NT2/D1 (cell line): ENCODE results near the gene RIC8A.

Source experiments
- DNase-seq: peaks from one replicate; pipeline ENCODE4 v3.0.0-alpha.2; 2011; ENCODE audit warnings: low read depth, low spot score
- H3K27me3 ChIP-seq: 2 replicates; pipeline ENCODE4 v1.6.0; 2011; ENCODE audit warnings: mild to moderate bottlenecking; ENCODE audit not compliant: insufficient read length, insufficient read depth
- H3K36me3 ChIP-seq: 2 replicates; pipeline ENCODE4 v1.6.1; 2011; ENCODE audit warnings: mild to moderate bottlenecking, low read length, mixed read lengths; ENCODE audit not compliant: insufficient read depth, insufficient read length
- H3K4me1 ChIP-seq: 2 replicates; pipeline ENCODE4 v1.5.1; 2011; ENCODE audit not compliant: insufficient read depth, insufficient read length
- H3K4me3 ChIP-seq: 2 replicates; pipeline ENCODE4 v1.5.1; 2011; ENCODE audit warnings: low read depth; ENCODE audit not compliant: insufficient read length
- H3K9ac ChIP-seq: 2 replicates; pipeline ENCODE4 v1.6.0; 2011; ENCODE audit warnings: low read depth; ENCODE audit not compliant: insufficient read length
- H3K9me3 ChIP-seq: 2 replicates; pipeline ENCODE4 v1.5.1; 2011; ENCODE audit warnings: mild to moderate bottlenecking, low read length; ENCODE audit not compliant: insufficient read depth
- SUZ12 ChIP-seq: IDR thresholded peaks from 2 replicates; pipeline ENCODE4 v1.6.1; 2011; ENCODE audit not compliant: insufficient read length, insufficient read depth; ENCODE audit errors: extremely low read depth
- YY1 ChIP-seq: IDR thresholded peaks from 2 replicates; pipeline ENCODE4 v1.6.1; 2011; ENCODE audit not compliant: insufficient read length, insufficient read depth
- ZNF274 ChIP-seq: IDR thresholded peaks from 2 replicates; pipeline ENCODE4 v1.6.1; 2011; ENCODE audit warnings: mild to moderate bottlenecking, low read depth, low read length

RIC8A gene

DNA sequence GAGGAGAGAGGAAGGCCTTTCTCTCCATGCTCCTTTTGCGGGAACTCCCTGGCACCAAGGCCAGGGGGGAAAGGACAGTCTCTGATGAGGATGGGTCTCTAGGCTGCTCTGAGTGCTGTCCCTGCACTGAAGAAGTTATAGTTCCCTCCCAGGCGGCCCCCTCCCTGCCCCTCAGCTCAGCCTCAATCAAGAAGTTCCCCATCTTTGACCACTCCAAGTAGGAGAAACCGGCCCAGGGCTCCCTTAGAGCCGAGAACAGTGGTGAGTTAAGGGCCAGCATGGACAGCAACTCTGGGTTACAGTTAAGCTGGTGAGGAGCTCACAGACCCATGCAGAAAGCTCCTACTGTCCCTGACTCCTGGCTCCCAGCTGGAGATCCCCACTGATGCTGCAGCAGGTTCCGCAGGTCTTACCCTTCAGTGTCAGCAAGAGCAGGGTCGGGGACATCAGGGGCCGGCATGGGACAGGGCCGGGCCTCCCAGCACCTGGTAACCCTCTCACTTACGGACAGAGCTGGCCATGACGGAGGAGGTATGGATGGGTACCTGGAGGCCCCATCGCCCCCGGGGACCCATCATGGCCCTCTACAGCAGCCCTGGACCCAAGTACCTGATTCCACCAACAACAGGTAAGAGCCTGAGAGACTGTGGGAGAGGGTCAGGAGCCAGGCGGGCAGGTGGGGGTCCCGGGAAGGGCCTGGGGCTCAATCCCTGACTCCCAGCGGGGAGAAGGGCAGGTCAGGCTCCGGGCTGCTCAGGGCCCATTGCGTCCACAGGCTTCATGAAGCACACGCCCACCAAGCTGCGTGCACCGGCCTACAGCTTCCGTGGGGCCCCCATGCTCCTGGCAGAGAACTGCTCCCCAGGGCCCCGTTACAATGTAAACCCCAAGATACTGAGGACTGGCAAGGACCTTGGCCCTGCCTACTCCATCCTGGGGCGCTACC, 10.4 kb upstream of the RIC8A start:
- H3K4me1 ChIP-seq = no peaks in the 10 kb centered on the region

DNA sequence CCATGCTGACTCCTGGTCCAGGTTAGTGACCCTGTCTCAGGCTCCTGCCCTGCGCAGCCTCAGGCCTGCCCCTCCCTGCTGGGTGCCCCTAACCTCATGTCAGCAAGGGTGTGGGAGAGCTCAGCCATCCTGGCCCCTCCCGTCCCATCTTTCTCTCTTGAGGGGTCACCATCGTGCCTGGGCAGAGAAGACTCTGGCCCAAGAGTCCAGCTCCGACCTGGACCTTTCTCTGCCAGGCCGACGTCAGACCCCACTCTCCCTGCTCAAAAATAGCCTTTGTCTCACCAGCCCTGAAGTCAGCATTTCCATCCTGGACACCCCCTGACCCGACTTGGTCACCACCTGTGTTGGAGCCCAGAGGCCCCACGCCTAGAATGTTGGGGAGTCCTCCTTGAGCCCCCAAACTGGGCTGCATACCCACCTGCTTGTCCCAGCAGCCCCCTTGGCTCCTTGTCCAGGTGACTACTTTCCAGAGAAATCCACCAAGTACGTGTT, 9.7 kb upstream of the RIC8A start:
- Histone ChIP-seq H3K9me3 (no peaks in the 10 kb centered on the region), H3K4me1 (no peaks in the 10 kb centered on the region), H3K36me3 (peaks cover 24% of the 10 kb centered on the region), H3K4me3 (no peak overlapping the region), H3K27me3 (no peaks in the 10 kb centered on the region), H3K9ac (no peak overlapping the region)
- no peak for TF ChIP-seq SUZ12
- no peak for TF ChIP-seq YY1
- no peak for TF ChIP-seq ZNF274
- DNase-seq = no peak

More for the DNA sequence above, 10.4 kb upstream of the RIC8A start:
- Histone ChIP-seq H3K4me3 (no peak overlapping the region), H3K9me3 (no peaks in the 10 kb centered on the region), H3K27me3 (no peaks in the 10 kb centered on the region), H3K9ac (no peak overlapping the region), H3K36me3 (peaks cover 18% of the 10 kb centered on the region)
- DNase-seq = no peak
- no peak for TF ChIP-seq YY1
- no peak for TF ChIP-seq SUZ12
- no peak for TF ChIP-seq ZNF274

DNA sequence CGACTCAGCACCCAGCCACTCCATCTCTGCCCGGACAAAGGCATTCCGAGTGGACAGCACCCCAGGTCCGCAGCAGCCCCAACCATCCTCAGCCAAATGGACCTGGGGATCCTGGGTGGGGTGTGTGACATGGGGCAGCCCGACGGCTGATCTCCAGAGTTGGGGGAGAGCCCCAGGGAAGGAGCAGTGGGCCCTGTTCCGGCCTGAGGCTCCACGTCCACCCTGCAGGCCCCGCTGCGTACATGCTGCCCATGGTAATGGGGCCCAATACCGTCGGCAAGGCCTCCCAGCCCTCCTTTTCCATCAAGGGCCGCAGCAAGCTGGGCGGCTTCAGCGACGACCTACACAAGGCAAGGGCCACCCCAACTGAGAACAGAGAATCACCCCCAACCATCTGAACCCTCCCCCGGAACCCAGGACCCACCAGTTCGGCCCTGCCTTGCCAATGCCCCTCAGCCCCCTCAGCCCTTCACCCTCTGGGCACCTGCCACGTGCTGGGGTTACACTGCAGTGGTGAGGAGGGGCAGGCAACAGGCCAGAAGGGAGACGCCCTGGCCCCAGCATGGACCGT, 9.2 kb upstream of the RIC8A start:
- Histone ChIP-seq H3K36me3 (peaks cover 29% of the 10 kb centered on the region), H3K4me1 (no peaks in the 10 kb centered on the region), H3K9ac (no peak overlapping the region), H3K27me3 (no peaks in the 10 kb centered on the region), H3K4me3 (no peak overlapping the region), H3K9me3 (no peaks in the 10 kb centered on the region)
- TF ChIP-seq ZNF274 = no peak
- TF ChIP-seq SUZ12 = no peak
- TF ChIP-seq YY1 = no peak
- no peak for DNase-seq

DNA sequence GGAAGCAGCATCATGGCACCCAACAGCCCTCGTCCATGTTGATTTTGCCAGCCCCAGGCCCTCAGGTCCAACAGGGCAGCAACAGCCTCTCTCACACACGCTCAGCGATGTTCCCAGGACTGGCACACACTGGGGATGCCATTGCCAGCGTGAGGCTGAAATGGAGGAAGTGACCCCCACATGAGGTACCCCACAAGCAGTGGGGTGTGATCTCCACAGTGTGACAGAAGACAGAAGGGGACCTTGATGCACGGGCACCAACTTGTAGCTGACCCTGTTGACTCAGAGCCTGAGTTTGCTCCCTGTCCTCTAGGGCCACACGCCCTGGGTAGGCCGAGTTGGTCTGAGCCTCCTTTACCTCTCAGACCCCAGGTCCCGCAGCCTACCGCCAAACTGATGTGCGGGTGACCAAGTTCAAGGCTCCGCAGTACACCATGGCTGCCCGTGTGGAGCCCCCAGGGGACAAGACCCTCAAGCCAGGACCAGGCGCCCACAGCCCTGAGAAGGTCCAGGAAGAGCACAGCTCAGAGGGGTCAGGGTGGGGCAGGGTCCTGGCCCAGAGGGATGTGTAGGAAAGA, 8.4 kb upstream of the RIC8A start:
- Histone ChIP-seq H3K36me3 (peaks cover 37% of the 10 kb centered on the region), H3K9me3 (no peaks in the 10 kb centered on the region), H3K9ac (no peak overlapping the region), H3K27me3 (no peaks in the 10 kb centered on the region), H3K4me1 (peaks cover 6% of the 10 kb centered on the region), H3K4me3 (no peak overlapping the region)
- TF ChIP-seq SUZ12 (no peak), ZNF274 (no peak), YY1 (no peak)
- no peak for DNase-seq

DNA sequence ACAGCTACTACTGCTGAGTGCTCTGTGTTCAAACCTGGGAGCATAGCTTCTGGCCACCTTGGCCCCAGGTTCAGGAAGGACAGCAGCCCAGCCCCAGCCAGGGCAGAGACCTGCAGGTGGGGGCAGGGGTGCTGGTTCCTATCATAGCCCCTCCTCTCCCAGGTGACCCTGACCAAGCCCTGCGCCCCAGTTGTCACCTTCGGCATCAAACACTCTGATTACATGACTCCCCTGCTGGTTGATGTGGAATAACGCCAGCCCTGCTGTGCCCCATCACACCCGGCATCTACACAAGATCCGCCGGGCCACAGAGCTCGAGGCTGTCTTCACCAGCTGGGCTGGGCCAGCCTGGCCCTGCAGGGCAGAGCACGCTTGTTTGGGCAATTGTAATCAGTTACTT, 7.7 kb upstream of the RIC8A start:
- H3K27me3 ChIP-seq = no peaks in the 10 kb centered on the region
- no peaks in the 10 kb centered on the region for H3K9me3 ChIP-seq
- peaks cover 44% of the 10 kb centered on the region for H3K36me3 ChIP-seq
- H3K4me1 ChIP-seq = peaks cover 6% of the 10 kb centered on the region
- TF ChIP-seq ZNF274 = no peak
- TF ChIP-seq SUZ12 = no peak
- TF ChIP-seq YY1 = no peak
- no peak overlapping the region for H3K4me3 ChIP-seq
- no peak for DNase-seq
- no peak overlapping the region for H3K9ac ChIP-seq

DNA sequence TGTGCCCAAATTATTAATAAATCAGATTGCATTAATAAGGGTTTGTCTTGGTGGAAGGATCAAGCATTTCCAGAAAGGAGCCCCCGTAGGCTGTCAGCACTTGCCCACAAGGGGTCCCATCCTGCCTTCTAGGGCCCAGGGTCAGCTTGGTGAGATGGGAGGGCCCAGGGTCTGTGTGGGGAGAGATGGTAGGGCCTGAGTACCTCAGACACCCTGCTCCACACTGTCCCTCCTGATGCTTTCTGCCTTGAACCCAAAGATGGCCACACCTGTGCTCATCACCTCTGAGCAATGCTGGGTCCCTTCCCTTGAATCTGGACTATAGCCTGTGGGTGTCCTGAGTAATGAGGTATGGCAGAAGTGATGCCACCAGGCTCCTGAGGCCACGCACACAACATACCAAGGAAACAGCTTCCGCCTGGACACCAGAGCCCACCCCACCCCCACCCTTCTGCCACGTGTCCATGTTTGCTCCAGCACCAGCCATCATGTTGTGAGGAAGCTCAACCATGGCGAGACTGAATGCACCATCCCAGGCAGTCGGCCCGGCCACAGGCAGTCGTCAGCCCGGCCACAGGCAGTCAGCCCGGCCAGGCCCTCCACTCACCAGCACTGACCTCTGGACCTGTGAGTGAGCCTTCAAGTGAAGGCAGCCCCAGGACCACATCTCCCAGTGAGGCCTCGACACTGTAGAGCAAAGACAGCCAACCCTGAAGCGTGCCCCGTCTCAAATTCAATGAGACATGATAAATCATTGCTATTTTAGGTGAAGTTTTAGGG, 7.1 kb upstream of the RIC8A start:
- Histone ChIP-seq H3K27me3 (no peaks in the 10 kb centered on the region), H3K9me3 (no peaks in the 10 kb centered on the region), H3K4me3 (no peak overlapping the region), H3K9ac (no peak overlapping the region), H3K36me3 (peaks cover 50% of the 10 kb centered on the region), H3K4me1 (peaks cover 6% of the 10 kb centered on the region)
- TF ChIP-seq ZNF274 (no peak), SUZ12 (no peak), YY1 (no peak)
- no peak for DNase-seq
